Left renal pelvis (tissue), 4 donors: ENCODE results near the gene ACTN1. TPM values are rescaled to one million over a fixed set of nuclear protein-coding genes. Genes with fewer than 3 reads are reported as not detected.

Source experiments
- DNase-seq, 4 donors: peaks; one replicate each; pipeline ENCODE4 v3.0.0-alpha.2; 2013; ENCODE audit warnings: low read depth in 4 of 4, low spot score in 3 of 4
- polyA plus RNA-seq, 4 donors: library from polyadenylated mRNA; unstranded; fragments of 120-200 nt; gene quantifications; one replicate each; pipeline ENCODE4 v1.2.1, GENCODE V29; 2013; ENCODE audit not compliant: insufficient read length in 4 of 4

Gene ACTN1
- polyA plus RNA-seq, 4 donors: 69.9 to 89.5 (median 78.2) TPM

DNA sequence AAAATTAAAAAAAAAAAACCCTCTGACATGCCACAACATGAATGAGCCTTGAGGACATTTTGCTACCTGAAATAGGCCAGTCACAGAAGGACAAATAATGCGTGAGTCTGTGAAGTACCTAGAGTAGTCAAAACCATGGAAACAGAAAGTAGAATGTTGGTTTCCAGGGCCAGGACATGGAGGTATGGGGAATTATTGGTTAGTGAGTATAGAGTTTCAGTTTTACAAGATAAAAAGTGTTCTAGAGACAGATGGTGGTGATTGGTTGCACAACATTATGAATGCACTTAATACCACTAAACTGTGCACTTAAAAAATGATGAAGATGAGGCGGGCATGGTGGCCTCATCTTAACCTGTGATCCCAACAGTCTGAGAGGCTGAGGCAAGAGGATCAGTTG, 138.6 kb downstream of the ACTN1 start:
- DNase-seq: no peak

DNA sequence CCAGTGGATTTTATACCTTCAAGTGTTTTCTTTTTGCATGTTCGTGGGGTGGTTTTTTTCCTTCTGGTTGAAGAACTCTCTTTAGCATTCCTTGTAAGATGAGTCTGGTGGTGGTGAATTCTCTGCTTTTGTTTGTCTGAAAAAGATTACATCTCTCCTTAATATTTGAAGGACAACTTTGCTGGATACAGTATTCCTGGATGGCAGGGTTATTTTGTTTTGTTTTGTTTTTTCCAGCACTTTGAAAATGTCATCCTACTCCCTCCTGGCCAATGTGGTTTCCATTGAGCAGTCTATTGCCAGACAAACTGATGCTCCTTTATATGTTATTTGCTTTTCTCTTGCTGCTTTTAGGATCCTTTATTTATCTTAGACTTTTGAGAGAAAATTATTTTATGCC, 143.0 kb downstream of the ACTN1 start:
- no peak for DNase-seq

DNA sequence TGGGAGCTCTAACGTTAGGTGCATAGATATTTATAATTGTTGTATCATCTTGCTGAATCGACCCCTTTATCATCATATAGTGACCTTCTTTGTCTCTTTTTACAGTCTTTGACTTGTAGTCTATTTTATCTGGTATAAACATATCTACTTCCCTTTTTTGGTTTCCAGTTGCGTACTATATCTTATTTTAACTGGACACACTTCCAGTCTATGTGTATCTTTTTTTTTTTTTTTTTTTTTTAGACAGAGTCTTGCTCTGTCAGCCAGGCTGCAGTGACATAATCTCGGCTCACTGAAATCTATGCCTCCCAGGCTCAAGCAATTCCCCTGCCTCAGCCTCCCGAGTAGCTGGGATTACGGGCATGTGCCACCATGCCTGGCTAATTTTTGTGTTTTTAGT, 144.3 kb downstream of the ACTN1 start:
- no peak for DNase-seq

DNA sequence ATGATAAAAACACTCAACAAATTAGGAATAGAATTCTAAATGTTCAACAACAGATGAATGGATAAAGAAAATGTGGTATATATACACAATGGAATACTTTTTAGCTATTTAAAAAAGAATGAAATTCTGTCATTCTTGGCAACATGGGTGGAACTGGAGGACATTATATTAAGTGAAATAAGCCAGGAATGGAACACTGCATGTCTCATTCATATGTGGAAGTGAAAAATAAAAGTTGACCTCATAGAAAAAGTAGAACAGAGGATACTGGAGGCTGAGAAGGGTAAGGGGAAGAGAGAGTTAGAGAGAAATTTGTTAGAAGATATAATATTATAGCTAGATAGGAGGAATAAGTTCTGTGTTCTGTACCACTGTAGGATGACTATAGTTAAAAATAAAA, 150.4 kb downstream of the ACTN1 start:
- DNase-seq: no peak

DNA sequence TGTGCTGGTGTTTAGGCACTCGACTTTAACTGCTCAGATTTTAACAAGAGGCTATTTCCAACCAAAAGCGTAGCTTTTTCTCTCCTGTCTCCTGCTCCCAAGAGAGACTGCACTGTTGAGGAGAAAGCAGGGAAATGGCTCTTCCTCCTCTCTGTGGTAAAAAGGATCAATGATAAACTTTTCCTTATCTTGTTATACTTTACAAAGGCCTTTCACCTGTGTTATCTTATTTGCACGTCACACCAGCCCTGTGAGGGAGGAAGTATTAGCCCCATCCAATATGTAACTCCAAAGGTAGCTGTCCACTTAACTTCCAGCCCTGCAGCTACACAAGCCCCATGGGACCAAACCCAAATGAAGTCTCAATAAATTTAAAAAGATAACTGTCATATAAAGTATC, 153.4 kb downstream of the ACTN1 start:
- DNase-seq: no peak

DNA sequence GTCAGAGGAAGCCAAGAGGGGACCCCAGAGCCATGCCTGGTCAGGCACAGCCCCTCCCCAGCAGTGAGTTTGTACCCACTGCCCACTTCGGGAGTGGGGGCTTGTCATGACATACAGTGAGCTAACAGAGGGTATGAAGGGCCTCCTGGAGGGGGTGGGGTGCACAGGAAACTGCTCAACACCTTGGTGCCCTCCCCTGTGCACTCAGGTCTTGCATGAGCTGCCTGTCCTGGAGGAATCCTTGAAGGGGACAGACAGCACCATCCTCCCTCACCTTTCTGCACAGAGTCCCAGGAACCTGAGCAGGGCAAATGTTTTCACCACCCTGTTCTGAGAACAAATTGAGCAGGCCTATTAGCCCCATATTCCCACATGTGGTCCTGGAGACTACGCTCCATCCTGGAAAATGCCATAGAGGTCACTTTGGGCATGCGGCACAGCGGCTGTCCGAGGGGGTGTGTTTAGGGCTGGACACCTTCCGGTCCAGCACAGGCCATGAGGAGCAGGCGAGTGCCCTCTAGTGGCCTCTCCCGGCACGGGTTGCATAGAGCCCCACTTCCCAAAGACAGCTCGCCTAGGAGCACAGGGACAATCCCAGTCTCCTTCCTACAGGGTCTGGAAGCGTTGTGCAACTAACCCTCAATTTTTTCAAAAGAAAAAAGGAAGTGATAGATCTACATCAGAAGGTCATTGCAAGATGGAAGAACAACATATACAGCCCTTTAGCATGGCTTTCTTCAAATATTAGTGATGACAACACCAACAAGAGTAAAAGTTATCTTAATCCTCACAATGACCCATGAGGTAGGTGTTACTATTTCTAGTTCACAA, 154.4 kb downstream of the ACTN1 start:
- DNase-seq: peak in 2 of 4 donors; percentile 55 to 65

DNA sequence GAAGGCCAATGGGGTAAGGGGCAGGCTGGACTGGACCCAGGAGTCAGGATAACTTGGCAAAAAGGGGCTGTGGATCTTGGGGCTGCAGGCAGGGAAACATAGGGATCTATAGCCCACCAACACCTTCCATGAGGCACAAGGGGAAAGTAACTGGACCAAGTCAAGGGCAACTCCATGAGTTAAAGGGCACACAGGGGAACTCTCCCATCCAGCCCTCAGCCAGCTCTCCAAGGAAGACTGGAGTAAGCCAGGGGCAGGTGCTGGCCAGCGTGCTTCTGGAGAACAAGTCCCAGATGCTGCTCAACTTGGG, 154.9 kb downstream of the ACTN1 start:
- DNase-seq: no peak

Other genes starting within 250 kb of the ACTN1 start
- gene ZFP36L1, start 186.2 kb downstream of the ACTN1 start, polyA plus RNA-seq: 100 to 1,000 TPM; 273 to 584 (median 285) TPM
- gene DCAF5, start 173.8 kb upstream of the ACTN1 start, polyA plus RNA-seq: 10 to 100 TPM; 51.3 to 62.6 (median 57.9) TPM
- 10 to 100 TPM; 22.6 to 34.9 (median 31.8) TPM for gene EXD2, start 212.2 kb upstream of the ACTN1 start, polyA plus RNA-seq